ENCODE measurements around the gene SMC4.
"Not testable (repeated sequence)": the region's sequence is repeated elsewhere in the genome, so short reads cannot be mapped to it uniquely, and the experiment has no call there.

Gene SMC4

DNA sequence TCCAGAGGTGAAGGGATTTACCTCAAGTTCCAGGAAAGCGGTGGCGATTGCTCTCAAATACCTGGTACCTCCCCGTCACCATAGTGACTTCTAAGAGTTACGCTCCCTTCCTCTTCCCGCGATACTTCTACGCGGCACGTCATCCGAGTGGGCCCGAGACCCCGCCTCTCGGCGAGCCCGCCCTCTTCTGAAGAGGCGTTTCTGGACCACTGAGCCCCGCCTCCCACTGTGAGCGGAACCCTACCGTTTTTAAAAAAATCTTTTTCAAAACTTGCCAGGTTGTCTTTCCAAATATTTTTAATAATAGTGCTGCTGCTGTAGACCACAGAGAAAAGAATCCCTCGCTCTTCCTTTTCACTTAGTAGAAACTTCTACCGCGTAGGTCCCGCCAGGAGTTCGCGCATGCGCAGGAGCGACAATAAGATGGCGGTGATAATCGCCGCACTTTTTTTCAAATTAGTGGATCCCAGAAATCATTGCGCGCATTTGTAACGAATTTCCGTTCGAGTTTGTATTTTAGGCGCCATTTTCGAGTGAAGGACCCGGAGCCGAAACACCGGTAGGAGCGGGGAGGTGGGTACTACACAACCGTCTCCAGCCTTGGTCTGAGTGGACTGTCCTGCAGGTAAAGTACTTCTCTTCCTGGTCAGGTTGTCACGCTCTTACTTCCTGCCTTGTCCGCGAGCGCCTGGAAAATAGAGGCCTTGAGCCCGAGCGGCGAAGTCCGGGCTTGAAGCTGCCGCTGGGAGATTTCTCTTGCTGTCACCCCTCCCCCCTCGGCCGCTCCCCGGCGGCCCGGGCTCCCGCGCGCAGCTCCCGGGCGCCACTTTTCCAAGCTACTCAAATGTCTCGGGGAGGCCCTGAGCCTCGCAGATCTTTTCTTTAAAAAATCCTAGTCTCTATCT lies at the start of gene SMC4, which contains the start of gene IFT80:
Gene SMC4, plus strand, starts transcription at position 526 of the 905 bp plus-strand sequence. CDS start 1,177 bp downstream, outside the sequence.
Gene IFT80, minus strand, starts transcription at position 101 of the 905 bp plus-strand sequence. CDS start 14,625 bp downstream, outside the sequence.
- peak; percentile 90 for DNase-seq (ENCODE audit: low read depth in 2 of 2)

- DNase-seq (ENCODE audit: low read depth in 2 of 2), result no peak
Measured at GRCh38 chr3:160355826-160356225, 43.6 kb upstream of the SMC4 start.

DNA sequence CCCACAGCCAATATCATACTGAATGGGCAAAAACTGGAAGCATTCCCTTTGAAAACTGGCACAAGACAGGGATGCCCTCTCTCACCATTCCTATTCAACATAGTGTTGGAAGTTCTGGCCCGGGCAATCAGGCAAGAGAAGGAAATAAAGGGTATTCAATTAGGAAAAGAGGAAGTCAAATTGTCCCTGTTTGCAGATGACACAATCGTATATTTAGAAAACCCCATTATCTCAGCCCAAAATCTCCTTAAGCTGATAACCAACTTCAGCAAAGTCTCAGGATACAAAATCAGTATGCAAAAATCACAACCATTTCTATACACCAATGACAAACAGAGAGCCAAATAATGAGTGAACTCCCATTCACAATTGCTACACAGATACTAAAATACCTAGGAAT lies 36.6 kb upstream of the SMC4 start:
- not testable (repeated sequence) for DNase-seq (ENCODE audit: low read depth in 2 of 2)

DNA sequence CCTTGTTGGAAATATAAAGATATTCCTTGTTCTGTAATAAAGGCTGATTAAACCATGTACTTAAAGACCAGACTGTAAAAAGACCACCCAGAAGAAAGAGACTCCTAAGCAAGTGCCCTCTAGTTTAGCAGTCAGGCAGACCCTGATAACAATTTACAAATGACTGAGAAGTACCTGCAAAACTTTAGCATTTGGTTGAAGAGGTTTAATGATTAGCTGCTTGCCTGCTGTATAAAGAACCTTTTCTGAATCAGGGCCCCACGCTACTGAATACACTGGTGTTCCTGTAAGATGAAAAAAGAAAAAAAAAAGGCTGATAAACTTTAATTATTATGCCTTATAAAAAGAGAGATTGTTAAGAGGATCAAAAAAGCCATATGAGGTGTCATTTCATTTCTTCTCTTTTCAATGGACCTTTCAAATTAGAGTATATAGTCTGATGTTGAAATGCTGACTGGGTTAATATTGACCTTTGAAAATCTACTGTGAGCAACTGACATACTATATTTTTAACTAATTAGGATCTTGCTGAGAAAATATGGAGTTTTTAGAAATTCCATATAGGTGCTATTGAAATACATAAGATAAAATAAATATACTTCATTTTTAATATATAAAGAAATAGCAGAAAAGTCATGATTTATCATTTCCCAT lies 33.5 kb upstream of the SMC4 start:
- no peak for DNase-seq (ENCODE audit: low read depth in 2 of 2)

DNA sequence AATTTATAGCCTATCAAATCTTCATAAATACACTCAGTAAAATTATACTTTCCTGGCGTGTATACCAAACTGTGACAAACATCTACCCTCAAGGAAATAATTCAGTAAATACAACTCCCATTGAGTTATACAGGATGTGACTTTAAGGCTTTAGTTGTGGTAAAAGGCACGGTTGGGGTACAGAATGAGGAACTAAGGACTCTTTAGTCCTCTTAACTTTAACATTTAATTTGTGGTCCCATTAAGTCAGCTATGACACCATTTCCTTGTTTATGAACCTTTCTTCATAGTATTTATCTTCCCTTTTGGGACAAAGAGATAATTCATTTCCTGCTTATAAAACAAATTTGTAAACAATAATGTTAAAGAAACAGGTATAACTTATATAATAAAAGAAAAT lies 30.6 kb upstream of the SMC4 start:
- DNase-seq (ENCODE audit: low read depth in 2 of 2), result no peak

DNA sequence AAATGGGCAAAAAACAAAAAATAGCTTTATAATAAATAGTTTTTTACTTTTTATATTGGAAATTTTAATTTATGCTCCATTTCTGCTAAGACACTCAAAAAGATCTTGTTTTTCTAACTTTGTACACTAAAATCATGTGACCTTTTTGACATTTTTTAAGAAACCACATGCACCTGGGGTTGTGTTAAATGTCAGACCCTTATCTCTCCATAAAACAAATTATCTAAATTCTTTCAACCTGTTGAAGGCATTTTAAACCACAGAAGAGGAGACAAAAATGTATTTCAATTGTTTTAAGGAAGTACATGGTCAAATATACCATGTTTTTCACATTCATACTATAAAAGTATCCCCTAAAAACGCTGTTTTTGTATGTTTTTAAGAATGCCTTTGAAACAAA lies 29.7 kb upstream of the SMC4 start:
- DNase-seq (ENCODE audit: low read depth in 2 of 2), result no peak

DNA sequence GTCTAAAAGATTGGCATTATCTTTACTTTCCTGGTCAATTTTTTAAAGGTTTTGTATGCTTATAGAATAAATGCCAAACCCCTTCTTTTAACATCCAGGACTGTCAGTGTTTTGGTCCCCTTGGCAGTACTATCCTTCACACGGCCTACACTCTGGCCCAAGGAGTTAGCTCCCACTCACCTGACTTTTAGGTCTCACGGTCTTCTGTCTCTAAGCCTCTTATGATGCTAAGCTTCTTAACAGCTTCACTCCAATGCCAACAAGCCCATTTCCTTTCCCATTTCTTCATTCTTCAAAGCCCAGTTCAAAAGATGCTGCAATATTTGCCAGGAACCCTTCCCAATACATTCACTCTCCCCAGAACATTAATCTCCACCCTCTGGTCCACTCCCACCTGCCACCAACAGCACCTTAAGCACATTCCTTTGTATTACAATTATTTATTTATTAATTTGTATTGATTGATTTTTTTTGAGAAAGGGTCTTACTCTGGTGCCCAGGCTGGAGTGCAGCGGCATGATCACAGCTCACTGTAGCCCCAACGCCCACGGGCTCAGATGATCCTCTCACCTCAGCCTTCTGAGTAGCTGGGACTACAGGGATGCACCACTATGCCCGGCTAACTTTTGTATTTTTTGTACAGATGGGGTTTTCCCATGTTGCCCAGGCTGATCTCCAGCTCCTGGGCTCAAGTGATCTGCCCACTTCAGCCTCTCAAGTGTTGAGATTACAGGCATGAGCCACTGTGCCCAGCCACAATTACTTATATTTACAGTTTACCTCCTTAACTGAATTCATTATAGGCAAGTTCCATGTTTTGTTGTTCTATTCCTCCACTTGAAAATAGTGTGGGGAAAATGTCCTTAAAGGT lies 28.2 kb upstream of the SMC4 start:
- no peak for DNase-seq (ENCODE audit: low read depth in 2 of 2)

DNA sequence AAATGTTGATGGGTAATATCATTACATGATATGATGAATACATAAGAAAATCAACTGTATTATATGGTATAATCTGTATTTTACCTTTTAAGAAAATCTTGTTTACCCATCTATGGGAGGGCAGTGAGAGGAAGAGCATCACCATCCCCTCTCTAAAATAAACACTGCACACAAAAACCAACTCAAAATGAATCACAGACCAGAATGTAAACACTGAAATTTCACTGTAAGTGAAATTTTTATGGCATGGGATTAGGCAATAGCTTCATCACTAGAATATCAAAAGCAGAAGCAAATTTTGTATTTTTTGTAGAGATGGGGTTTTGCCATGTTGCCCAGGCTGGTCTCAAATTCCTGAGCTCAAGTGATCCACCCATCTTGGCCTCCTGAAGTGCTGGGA lies 26.7 kb upstream of the SMC4 start:
- DNase-seq (ENCODE audit: low read depth in 2 of 2), result peak in 1 of 2 experiments; percentile 28

DNA sequence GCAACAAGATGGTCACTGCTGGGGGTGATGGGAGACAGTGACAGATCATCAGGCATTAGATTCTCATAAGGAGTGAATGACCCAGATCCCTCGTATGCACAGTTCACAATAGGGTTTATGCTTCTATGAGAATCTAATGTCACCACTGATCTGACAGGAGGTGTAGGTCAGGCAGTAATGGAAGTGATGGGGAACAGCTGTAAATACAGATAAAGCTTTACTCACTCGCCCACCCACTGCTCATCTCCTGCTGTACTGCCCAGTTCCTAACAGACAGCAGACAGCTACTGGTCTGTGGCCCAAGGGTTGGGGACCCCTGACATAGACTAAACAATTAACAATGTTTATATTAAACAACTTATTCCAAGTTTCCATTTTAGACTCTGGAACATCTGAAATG lies 25.8 kb upstream of the SMC4 start:
- DNase-seq (ENCODE audit: low read depth in 2 of 2), result no peak

DNA sequence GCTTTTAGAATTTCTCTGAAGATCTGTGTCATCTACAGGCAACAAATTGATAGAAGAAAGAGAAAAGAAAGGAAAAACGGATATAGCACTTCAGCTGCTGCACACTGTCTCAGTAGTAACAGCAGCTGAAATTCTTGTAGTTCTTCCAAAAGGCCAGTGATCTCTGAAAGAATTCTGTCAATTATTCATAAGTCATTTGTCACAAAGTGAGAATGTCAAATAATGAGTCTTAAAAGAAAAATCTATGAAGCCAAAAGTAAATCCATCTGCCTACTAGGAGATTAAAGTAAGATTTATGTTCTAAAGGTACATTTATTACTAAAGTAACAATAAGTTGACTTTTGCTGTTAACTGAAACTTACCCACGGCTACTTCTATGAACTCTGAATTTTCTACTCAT lies 25.0 kb upstream of the SMC4 start:
- no peak for DNase-seq (ENCODE audit: low read depth in 2 of 2)

DNA sequence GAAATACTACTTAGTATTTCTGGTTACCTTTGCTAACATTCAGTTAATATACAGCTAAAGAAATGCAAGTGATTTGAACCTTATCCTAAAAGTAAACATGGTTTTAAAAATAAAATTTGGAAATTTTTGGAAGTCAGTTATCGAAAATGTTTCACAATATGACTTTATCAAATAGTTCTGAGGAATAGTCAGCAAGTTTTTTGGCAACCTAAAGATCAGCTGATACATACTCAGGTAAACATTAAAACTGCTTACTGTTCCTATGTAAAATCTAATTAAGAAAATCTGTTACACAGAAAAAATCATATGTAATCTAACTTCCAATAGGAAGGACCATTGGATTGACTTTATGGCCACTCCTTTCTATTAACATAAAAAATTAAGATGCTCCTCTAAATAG lies 24.5 kb upstream of the SMC4 start:
- DNase-seq (ENCODE audit: low read depth in 2 of 2), result no peak

DNA sequence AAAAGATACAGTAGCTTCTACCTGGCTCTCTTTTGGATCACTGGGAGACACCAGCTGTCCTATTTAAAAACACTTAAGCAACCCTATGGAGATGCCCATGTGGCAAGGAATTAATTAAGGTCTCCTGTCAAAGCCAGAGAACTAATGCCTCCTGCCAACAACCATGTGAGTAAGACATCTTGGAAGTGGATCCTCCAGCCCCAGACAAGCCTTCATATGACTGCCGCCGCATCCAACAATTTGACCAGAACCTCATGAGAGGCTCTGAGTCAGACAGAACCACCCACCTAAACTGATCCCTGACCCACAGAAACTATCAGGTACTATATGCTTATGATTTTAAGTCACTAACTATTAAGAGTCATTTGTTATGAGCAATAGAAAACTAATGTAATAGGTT lies 22.8 kb upstream of the SMC4 start:
- DNase-seq (ENCODE audit: low read depth in 2 of 2), result peak in 1 of 2 experiments; percentile 44

- DNase-seq (ENCODE audit: low read depth in 2 of 2), result no peak
Measured at GRCh38 chr3:160378331-160379109, 20.9 kb upstream of the SMC4 start.

GRCh38 chr3:160379628-160380214 lies 19.7 kb upstream of the SMC4 start:
- DNase-seq (ENCODE audit: low read depth in 2 of 2), result no peak

DNA sequence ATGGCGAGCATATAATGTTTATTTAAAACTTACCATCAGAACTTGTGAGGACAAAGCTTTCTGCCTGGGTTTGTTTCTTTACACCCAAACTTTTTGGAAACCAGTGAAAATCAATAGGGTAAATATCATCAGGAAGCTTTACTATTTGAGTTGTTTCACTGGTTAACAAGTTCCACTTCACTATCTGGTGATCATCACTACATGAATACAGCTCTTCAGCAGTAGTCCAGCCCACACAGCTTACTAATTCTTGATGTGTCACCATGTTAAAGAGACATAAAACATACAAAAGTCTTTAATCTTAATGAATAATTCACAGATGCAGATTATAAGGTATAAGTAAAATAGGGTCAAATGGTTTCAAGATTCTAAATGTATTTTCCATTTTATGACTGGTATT lies 18.0 kb upstream of the SMC4 start:
- no peak for DNase-seq (ENCODE audit: low read depth in 2 of 2)

- no peak for DNase-seq (ENCODE audit: low read depth in 2 of 2)
Measured at GRCh38 chr3:160384639-160385318, 14.7 kb upstream of the SMC4 start.

- no peak for DNase-seq (ENCODE audit: low read depth in 2 of 2)
Measured at GRCh38 chr3:160390565-160391138, 8.8 kb upstream of the SMC4 start.

DNA sequence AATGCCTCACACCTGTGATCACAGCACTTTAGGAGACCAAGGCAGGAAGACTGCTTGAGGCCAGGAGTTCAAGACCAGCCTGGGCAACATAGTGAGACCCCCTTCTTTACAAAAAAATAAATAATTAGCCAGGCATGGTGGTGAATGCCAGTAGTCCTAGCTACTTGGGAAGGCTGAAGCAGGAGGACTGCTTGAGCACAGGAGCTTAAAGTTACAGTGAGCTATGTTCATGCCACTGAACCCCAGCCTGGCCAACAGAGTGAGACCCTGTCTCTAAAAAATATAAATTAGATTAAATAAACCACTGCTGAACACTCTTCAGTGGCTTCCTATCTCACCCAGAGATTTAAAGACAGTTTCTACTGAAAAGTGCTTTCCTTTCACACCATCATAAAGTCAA lies 6.7 kb upstream of the SMC4 start:
- DNase-seq (ENCODE audit: low read depth in 2 of 2), result no peak

DNA sequence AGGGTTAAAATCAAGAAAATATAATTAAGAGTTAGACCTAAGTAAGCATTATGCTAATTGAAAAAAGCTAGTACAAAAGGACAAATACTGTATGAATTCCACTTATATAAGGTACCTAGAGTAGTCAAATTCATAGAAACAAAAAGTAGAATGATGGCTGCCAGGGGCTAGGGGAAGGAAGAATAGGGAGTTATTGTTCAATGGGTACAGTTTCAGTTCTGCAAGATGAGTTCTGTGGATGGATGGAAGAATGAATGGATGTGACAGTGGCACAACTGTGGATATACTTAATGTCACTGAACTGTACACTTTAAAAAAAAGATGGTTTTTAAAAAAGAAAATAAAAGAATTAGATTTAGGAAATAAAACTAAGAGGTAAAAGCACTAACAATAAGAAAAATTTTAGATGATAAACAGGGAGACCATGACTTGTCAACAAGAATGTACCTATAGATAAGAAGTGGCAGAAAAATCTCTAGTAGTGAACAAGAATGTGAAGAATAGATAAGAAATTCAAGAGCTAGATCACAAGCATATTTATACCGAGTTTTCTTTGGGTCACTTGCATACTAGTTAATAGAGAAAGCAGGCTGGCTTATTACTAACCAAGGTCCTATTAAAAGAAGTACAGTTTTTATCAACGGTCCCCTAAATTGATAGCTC lies 6.0 kb upstream of the SMC4 start:
- no peak for DNase-seq (ENCODE audit: low read depth in 2 of 2)
